Type B pancreatic cell (in vitro differentiated cells): ENCODE measurements around the gene NDUFB5. TPM values are rescaled to one million over a fixed set of nuclear protein-coding genes. Genes with fewer than 3 reads are reported as not detected.

Experiments
- DNase-seq: peaks from one replicate; pipeline ENCODE4 v3.0.0; 2021; ENCODE audit warnings: mixed read lengths; ENCODE audit not compliant: unreplicated experiment; ENCODE audit errors: extremely low spot score
- H3K27ac Mint-ChIP-seq: 2 replicates; pipeline ENCODE4 v1.8.0; 2021; ENCODE audit warnings: mild to moderate bottlenecking, mixed read lengths
- H3K27me3 Mint-ChIP-seq: 2 replicates; pipeline ENCODE4 v1.8.0; 2021; ENCODE audit warnings: mixed read lengths
- H3K36me3 Mint-ChIP-seq: 2 replicates; pipeline ENCODE4 v1.8.0; 2021; ENCODE audit warnings: mixed read lengths
- H3K4me1 Mint-ChIP-seq: one replicate; pipeline ENCODE4 v1.8.0; 2021; ENCODE audit warnings: mixed read lengths; ENCODE audit not compliant: unreplicated experiment
- H3K4me3 Mint-ChIP-seq: 2 replicates; pipeline ENCODE4 v1.8.0; 2021; ENCODE audit warnings: mild to moderate bottlenecking, mixed read lengths
- H3K9me3 Mint-ChIP-seq: 2 replicates; pipeline ENCODE4 v1.8.0; 2021; ENCODE audit warnings: mixed read lengths
- long read RNA-seq: library from polyadenylated mRNA; unstranded; transcript quantifications from one replicate; pipeline ENCODE4 v2.0.0, GENCODE V29; 2020
- total RNA-seq: library from RNA; stranded (reverse); gene quantifications from 2 replicates; pipeline ENCODE4 v1.2.1, GENCODE V29; 2021; ENCODE audit warnings: low replicate concordance
- TF ChIP-seq, protein P1 (sequence below): fragments of 200-600 bp; sonication (generic); conservative IDR thresholded peaks from 2 replicates; pipeline ENCODE4 v1.5.0; 2021; ENCODE audit warnings: antibody characterized with exemption, mild to moderate bottlenecking

NDUFB5 gene
- total RNA-seq = 91.5 and 98.6 TPM in 2 replicates
- long read RNA-seq, full-length matches to known transcripts = 180 of 191 reads
- long read RNA-seq, partial matches to known transcripts = 1 of 191 reads
- long read RNA-seq, other reads (novel, unspliced or antisense) = 10 of 191 reads

DNA sequence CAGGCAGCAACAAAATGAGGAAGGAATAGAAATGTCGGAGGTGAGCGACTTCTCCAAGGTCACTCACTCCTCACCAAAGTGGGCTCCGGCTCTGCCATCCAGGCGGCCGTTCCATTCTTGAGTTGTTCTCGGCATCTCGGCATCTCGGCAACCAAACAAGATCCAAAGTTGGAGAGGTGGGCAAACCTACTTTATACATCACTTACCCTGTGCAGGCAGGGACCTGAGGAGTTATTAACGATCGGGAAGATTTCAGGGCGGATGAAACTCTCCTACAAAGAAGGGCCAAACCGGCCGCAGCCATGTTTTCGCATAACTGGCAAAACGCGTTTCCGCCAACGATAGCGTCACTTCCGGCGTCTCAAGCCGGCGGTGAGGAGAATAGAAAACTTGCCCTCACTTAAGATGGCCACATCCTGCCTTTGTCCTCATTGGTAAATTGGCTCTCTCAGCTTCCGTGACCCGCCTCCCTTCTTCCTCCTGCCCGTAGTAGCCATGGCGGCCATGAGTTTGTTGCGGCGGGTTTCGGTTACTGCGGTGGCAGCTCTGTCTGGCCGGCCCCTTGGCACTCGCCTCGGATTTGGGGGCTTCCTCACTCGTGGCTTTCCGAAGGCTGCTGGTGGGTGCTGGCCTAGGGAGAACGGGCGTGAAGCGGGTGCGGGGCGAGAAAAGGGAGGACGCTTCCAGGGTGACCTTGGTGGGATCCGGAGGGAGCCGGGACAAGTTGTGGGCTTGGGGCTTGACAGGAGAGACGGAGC, at the start of gene NDUFB5, which contains the start of gene MRPL47:
Gene NDUFB5 (plus strand): TSS at position 474 of the 758 bp plus-strand sequence. CDS start 22 bp downstream, at position 496.
Gene MRPL47 (minus strand): TSS at position 318 of the 758 bp plus-strand sequence. CDS start 14 bp downstream, at position 304.
- peaks cover 8% of the 10 kb centered on the region for H3K36me3 Mint-ChIP-seq
- peak within 1 kb of the TSS; percentile 99 for H3K27ac Mint-ChIP-seq
- no peaks in the 10 kb centered on the region for H3K27me3 Mint-ChIP-seq
- TF ChIP-seq, protein P1, sequence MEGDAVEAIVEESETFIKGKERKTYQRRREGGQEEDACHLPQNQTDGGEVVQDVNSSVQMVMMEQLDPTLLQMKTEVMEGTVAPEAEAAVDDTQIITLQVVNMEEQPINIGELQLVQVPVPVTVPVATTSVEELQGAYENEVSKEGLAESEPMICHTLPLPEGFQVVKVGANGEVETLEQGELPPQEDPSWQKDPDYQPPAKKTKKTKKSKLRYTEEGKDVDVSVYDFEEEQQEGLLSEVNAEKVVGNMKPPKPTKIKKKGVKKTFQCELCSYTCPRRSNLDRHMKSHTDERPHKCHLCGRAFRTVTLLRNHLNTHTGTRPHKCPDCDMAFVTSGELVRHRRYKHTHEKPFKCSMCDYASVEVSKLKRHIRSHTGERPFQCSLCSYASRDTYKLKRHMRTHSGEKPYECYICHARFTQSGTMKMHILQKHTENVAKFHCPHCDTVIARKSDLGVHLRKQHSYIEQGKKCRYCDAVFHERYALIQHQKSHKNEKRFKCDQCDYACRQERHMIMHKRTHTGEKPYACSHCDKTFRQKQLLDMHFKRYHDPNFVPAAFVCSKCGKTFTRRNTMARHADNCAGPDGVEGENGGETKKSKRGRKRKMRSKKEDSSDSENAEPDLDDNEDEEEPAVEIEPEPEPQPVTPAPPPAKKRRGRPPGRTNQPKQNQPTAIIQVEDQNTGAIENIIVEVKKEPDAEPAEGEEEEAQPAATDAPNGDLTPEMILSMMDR = no peak
- H3K4me3 Mint-ChIP-seq = peak within 1 kb of the TSS; percentile 99
- no peaks in the 10 kb centered on the region for H3K9me3 Mint-ChIP-seq
- peak; percentile 89 for DNase-seq
- peaks cover 16% of the 10 kb centered on the region for H3K4me1 Mint-ChIP-seq

DNA sequence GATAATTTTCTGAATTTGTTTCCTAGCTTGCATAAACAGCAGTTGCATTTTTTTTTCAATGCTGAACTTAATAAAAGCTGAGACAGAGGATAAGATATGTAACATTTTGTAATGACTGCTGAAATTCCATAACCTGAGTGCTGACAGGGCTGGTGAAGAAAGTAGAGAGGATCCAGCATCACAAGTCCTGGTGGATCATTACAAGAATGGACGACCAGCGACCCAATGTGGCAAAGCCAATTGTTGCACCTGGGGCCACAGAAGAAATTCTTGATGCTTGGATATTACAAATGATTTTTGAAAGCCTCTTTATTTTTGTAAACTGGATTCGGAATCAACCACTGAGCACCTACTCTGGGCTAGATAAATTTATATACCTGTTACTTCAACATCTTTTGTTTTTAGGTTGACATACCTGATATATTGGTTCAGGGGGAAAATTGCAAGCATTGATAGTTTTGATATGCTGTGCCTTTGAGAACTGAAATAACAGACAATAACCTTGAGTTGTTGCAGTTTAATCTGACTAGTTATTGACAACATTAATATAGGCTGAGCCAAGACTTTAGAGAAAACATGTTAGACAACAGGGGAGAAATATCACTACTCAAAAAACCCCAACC, 45.7 kb upstream of the NDUFB5 start:
- Mint-ChIP-seq H3K36me3 (no peaks in the 10 kb centered on the region), H3K27me3 (no peaks in the 10 kb centered on the region), H3K4me3 (no peak overlapping the region), H3K27ac (no peak overlapping the region), H3K4me1 (peaks cover 14% of the 10 kb centered on the region), H3K9me3 (no peaks in the 10 kb centered on the region)
- TF ChIP-seq, protein P1 = peak; percentile 89
- no peak for DNase-seq

DNA sequence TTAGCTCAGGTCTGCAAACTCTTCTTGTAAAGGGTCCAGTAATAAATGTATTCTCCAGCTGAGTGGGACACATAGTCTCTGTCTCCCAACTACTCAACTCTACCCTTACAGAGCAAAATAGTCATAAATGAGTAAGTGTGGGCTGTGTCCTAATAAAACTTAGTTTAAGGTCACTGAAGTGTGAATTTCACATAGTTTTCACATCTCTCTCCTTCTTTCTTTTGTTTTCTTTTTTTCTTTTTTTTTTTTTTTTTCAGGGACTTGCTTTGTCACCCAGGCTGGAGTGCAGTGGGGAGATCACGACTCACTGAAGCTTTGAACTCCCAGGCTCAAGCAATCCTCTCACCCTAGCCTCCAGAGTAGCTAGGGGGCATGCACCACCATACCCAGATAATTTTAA, 43.8 kb upstream of the NDUFB5 start:
- no peaks in the 10 kb centered on the region for H3K36me3 Mint-ChIP-seq
- H3K27me3 Mint-ChIP-seq = no peaks in the 10 kb centered on the region
- TF ChIP-seq, protein P1 = no peak
- H3K4me1 Mint-ChIP-seq = peaks cover 21% of the 10 kb centered on the region
- no peak overlapping the region for H3K4me3 Mint-ChIP-seq
- no peak overlapping the region for H3K27ac Mint-ChIP-seq
- H3K9me3 Mint-ChIP-seq = no peaks in the 10 kb centered on the region
- no peak for DNase-seq

DNA sequence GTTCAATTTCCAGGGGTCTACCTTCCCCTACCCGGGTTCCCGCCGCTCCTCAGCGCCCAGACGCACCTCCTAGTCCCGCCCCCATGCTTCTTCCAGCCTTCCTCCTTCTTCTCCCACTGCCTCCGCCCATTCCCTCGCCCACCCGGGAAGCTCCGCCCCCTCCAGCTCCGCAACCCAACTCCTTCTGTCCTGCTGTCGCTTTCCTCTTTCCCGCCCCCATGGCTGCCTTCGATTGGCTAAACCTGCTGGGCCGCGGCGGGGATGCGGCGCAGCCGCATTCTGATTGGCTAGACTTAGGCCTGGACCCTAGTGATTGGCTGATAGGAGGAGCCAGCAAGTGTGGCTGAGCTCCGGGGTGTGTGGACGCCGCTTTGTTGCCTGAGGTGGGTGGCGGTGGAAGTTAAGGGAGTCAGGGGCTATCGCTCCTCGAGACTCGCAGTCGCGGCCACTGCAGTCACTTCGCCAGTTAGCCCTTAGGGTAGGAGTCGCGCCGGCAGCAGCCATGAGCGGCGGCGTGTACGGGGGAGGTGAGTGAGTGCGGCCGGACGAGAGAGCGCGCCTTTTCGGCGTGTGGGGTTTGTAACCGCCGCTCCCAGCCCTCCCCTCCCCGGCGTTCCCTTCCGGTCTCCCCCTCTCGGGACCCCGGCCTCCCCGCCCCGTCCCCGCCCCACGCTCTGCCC, 41.9 kb upstream of the NDUFB5 start, which contains the start of gene ACTL6A:
Gene ACTL6A (plus strand): TSS at position 336 of the 680 bp plus-strand sequence. CDS start 167 bp downstream, at position 503.
- peak; percentile 99 for DNase-seq
- Mint-ChIP-seq H3K4me1 (peaks cover 23% of the 10 kb centered on the region), H3K36me3 (no peaks in the 10 kb centered on the region), H3K9me3 (no peaks in the 10 kb centered on the region), H3K4me3 (peak within 1 kb of the TSS; percentile 98), H3K27ac (peak within 1 kb of the TSS; percentile 97), H3K27me3 (no peaks in the 10 kb centered on the region)
- TF ChIP-seq, protein P1 = no peak

DNA sequence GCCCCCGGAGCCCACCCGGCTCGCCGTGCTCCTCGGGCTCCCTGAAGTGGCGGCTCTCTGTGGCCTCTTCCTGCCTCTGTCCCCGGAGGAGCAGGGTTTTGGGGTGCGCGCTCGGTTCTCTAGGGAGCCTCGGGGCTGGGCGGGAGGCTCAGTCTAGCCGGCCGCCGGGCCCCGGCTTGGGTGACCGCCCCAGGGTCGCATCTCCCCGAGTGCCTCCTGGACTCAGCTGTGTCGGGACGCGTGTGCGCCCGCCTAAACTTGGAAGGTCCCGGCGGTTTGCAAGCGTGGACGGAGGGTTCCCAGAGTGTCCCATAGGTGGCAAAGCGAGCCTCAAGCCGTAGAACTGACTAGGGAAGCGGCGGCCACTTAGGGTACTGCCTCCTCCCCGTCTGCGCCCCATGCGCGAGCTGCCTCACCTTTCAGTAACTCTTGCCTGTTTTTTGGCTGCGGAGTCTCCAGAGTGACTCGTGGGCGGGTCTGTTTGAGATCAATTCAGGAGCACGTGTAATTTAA, 41.3 kb upstream of the NDUFB5 start:
- TF ChIP-seq, protein P1 = peak; percentile 74
- Mint-ChIP-seq H3K27me3 (no peaks in the 10 kb centered on the region), H3K27ac (peak overlapping the region; percentile 87), H3K4me1 (peaks cover 23% of the 10 kb centered on the region), H3K4me3 (peak overlapping the region; percentile 98), H3K9me3 (no peaks in the 10 kb centered on the region), H3K36me3 (no peaks in the 10 kb centered on the region)
- peak; percentile 77 for DNase-seq
